BJ (cell line): Measurements from ENCODE around the gene HEATR5A. TPM values are rescaled to one million over a fixed set of nuclear protein-coding genes. Genes with fewer than 3 reads are reported as not detected.

Experiments
- CTCF ChIA-PET: fragments of 350-600 bp; formaldehyde crosslinking; extraction: SDS; loops from one replicate; lab custom pipeline; 2021; ENCODE audit warnings: antibody characterized with exemption, inconsistent platforms; lab: Yijun Ruan, JAX
- POLR2A ChIA-PET: fragments of 300-600 bp; sonication (Branson Sonifier 250); formaldehyde crosslinking; extraction: SDS; loops from one replicate; lab custom pipeline; 2021; ENCODE audit warnings: antibody characterized with exemption; lab: Charles Lee
- DNase-seq: peaks from one replicate; pipeline ENCODE4 v3.0.0-alpha.2; 2011; ENCODE audit warnings: low read depth
- H3K27me3 ChIP-seq: 2 replicates; pipeline ENCODE4 v1.6.0; 2011; ENCODE audit warnings: low read length; ENCODE audit not compliant: control insufficient read depth, insufficient read depth
- H3K36me3 ChIP-seq: 2 replicates; pipeline ENCODE4 v1.5.1; 2011; ENCODE audit warnings: low read length; ENCODE audit not compliant: control insufficient read depth, insufficient read depth
- H3K4me3 ChIP-seq: 2 replicates; pipeline ENCODE4 v1.5.1; 2011; ENCODE audit warnings: low read depth, mild to moderate bottlenecking, control low read depth, low read length
- polyA plus RNA-seq: library from polyadenylated mRNA; depleted of rRNA; stranded (reverse); fragments of >200 nt; gene quantifications from 2 replicates; pipeline ENCODE4 v1.2.3, GENCODE V29; 2011
- TF ChIP-seq, protein P1 (sequence below): IDR thresholded peaks from 2 replicates; pipeline ENCODE4 v1.5.1; 2011; ENCODE audit warnings: low read depth, mild to moderate bottlenecking, control low read depth, inconsistent platforms, low read length, moderate library complexity; ENCODE audit not compliant: insufficient read depth

HEATR5A gene
- polyA plus RNA-seq, 1 experiment: 34.3 TPM

DNA sequence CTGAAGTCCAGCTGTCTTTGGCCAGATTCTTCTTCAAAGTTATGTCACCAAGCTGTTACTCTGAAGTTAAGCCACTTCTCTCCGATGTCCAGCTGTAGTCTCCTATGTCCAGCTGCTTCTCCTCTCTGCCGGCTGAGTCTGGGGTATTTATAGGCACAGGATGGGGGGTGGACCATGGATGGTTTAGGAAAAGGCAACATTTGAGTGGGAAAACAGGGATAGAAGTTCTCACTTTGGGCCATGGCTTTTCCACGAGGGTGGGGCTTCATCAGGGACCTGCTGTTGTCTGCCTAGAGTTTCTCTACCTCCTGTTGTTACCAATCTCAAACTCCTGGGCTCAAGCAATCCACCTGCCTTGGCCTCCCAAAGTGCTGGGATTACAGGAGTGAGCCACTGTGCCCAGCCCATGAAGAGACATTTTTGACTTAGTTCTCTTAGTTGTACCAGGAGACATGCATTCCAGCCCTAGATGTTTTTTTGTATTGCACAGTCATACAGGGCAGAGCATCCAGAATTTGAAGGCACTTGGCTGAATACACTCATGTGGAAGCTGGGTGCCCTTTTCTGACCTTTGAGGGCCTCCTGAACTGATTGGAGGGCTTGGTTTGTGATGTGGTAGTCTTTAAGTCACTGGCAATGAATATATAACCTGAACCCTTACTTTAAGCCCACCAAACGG lies 132.9 kb downstream of the HEATR5A start:
- no peak for DNase-seq
- ChIA-PET POLR2A (no interaction called here), CTCF (interaction anchor here (0.7 to 1.3 kb wide), 3 partner anchors 18 to 356 kb away, joined by 3 to 5 read pairs (median 3); partner anchors contain the start of gene HECTD1)
- H3K27me3 ChIP-seq: no peaks in the 10 kb centered on the region
- H3K4me3 ChIP-seq: no peak overlapping the region
- TF ChIP-seq, protein P1, sequence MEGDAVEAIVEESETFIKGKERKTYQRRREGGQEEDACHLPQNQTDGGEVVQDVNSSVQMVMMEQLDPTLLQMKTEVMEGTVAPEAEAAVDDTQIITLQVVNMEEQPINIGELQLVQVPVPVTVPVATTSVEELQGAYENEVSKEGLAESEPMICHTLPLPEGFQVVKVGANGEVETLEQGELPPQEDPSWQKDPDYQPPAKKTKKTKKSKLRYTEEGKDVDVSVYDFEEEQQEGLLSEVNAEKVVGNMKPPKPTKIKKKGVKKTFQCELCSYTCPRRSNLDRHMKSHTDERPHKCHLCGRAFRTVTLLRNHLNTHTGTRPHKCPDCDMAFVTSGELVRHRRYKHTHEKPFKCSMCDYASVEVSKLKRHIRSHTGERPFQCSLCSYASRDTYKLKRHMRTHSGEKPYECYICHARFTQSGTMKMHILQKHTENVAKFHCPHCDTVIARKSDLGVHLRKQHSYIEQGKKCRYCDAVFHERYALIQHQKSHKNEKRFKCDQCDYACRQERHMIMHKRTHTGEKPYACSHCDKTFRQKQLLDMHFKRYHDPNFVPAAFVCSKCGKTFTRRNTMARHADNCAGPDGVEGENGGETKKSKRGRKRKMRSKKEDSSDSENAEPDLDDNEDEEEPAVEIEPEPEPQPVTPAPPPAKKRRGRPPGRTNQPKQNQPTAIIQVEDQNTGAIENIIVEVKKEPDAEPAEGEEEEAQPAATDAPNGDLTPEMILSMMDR: no peak
- H3K36me3 ChIP-seq: no peaks in the 10 kb centered on the region

DNA sequence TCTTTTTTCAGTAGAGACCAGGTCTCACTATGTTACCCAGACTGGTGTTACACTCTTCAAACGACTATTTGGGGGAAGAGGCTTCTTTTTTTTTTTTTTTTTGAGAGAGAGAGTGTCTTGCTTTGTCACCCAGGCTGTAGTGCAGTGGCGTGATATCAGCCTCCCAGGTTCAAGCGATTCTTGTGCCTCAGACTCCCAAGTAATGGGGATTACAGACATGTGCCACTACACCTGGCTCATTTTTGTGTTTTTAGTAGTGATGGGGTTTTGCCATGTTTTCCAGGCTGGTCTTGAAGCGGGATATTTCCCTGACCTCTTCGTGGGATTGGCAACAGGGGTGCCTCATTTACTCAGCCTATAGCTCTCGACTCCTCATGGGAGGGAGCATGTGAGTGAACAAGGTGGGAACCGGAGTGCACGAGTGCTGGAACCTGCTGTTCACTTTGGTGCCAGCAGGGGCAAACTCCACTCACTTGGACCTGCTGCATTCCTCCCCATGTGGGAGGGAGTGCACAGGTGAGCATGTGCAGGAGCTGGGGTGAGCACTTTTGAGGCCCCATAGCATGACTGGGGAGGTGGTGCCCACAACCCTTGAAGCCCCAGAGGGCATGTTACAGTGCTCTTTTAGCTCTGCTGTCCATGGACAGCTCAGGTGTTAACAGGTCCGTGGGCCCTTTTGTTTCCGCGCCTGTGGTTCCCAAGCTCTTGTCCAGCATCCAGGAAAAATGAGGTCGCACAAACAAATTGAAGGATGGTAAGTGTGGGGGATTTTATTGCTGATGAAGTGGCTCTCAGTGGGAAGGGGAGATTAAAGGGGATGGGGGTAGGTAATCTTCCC lies 133.7 kb downstream of the HEATR5A start:
- no peak for DNase-seq
- ChIA-PET CTCF (interaction anchor here (0.7 to 1.3 kb wide), 3 partner anchors 17 to 79 kb away, joined by 3 to 5 read pairs (median 3); partner anchors contain the start of gene HECTD1), POLR2A (no interaction called here)
- Histone ChIP-seq H3K27me3 (no peaks in the 10 kb centered on the region), H3K36me3 (no peaks in the 10 kb centered on the region), H3K4me3 (no peak overlapping the region)
- TF ChIP-seq, protein P1: peak; percentile 42

DNA sequence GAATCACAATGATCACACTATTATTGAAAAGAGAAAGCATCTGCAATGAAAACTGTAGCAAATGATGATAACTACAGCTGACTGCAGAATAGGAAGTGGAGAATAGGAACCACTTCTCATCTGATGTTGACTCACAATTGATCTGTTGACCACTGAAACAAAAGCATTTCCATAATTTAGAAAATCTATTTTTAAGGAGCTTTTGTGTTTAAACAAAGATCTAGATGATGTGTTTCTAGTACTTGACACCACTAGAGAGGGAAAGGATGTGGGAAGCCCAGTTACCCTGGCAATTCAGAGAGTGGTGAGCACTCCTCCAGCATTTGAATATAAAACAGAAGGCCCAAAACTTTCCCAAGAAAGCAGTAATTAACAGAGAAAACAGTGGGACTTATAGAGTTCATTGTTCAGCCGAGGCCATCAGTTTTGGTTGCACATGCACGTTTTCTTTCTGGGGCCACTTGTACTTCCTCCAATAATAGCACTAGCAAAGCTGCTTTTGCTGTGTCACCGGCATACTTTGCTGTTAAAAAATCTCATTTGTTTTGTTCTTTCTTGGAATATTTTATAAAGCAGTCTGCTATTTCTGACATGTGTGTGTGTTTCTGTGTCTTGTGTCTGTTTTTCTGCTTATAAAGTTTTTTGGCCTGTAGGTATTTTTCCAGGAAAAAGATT lies 136.6 kb downstream of the HEATR5A start:
- CTCF ChIA-PET: interaction anchor here (1.5 kb wide), 1 partner anchor 36 kb away, joined by 4 read pairs; no protein-coding TSS in a partner anchor
- Histone ChIP-seq H3K36me3 (no peaks in the 10 kb centered on the region), H3K4me3 (no peak overlapping the region), H3K27me3 (no peaks in the 10 kb centered on the region)
- TF ChIP-seq, protein P1: no peak
- POLR2A ChIA-PET: interaction anchor here (0.6 kb wide), 1 partner anchor 137 kb away, joined by 3 read pairs; the partner anchor contains the start of gene HEATR5A
- no peak for DNase-seq

DNA sequence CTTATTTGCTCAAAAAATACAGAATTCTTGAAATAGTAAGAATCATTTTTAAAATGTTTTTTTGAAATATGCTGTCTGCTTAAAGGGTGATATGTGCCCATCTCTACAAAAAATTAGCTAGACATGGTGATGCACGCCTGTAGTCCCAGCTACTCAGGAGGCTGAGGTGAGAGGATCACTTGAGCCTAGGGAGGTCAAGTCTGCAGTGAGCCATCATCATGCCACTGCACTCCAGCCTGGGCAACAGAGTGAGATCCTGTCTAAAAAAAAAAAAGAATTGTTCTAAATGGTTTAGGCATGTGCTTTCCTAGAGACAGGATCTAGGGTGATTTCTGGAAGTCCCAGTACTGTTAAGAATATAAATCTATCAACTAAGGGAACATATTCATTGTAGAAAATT lies 137.2 kb downstream of the HEATR5A start:
- CTCF ChIA-PET: no interaction called here
- TF ChIP-seq, protein P1: no peak
- Histone ChIP-seq H3K4me3 (no peak overlapping the region), H3K27me3 (no peaks in the 10 kb centered on the region), H3K36me3 (no peaks in the 10 kb centered on the region)
- no peak for DNase-seq
- POLR2A ChIA-PET: interaction anchor here (0.6 kb wide), 1 partner anchor 137 kb away, joined by 3 read pairs; the partner anchor contains the start of gene HEATR5A
